UCSD-AML1 (cell line): ENCODE measurements around the gene NEK7.

ENCODE experiments used
- DNase-seq: peaks from one replicate; lab custom pipeline; 2025; ENCODE audit not compliant: unreplicated experiment; lab: John Stamatoyannopoulos, UW

Gene NEK7

DNA sequence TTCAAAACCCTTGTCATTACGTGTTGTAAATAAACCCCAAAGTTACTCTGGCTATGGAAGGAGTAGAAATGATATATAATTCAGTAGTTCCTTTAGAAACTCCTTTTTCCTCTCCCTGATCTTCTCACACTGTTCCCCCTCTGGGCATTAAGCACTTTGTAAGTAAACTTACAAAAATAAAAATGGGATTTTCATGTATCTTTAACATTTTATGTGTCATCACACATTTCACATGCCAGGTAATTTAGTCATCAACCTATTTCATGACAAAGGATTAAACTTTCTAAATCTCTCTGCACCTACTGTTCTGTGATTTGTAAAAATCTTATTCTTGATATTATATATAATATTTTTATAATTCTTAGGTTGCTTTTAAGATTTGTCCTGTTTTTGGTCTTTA lies 176.9 kb downstream of the NEK7 start:
- DNase-seq = no peak

DNA sequence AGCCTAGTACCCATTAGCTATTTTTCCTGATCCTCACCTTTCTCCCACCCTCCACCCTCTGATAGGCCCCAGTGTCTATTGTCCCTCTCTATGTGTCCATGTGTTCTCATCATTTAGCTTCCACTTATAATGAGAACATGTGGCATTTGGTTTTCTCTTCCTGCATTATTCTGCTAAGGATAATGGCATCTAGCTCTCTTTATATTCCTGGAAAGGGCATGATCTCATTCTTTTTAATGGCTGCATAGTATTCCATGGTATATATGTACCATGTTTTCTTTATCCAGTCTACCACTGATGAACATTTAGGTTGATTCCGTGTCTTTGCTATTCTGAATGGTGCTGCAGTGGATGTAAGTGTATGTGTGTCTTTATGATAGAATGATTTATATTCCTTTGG lies 178.9 kb downstream of the NEK7 start:
- no peak for DNase-seq

GRCh38 chr1:198337886-198338285 lies 181.1 kb downstream of the NEK7 start:
- DNase-seq = no peak

- no peak for DNase-seq
Observed at GRCh38 chr1:198340139-198340538, 183.3 kb downstream of the NEK7 start.

DNA sequence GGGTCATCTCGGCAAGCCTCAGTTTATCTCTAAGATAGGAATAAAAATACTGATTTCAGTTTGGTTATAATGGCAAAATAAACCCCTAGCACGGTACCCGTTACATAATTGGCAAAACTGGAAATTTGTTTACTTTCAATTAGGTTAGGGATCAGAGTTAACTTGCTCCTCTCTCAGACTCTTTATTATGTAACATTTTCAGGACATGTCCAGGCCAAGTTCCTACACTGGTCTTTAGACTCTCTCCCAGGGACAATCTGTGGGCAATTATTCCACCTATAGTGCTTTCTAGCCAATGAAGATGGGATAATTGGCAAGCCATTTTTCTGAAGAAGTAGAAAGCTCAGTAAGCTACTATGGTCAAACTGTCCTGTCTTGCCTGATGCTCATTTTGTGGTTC lies 189.4 kb downstream of the NEK7 start:
- DNase-seq = no peak

GRCh38 chr1:198350456-198350855 lies 193.7 kb downstream of the NEK7 start:
- no peak for DNase-seq

DNA sequence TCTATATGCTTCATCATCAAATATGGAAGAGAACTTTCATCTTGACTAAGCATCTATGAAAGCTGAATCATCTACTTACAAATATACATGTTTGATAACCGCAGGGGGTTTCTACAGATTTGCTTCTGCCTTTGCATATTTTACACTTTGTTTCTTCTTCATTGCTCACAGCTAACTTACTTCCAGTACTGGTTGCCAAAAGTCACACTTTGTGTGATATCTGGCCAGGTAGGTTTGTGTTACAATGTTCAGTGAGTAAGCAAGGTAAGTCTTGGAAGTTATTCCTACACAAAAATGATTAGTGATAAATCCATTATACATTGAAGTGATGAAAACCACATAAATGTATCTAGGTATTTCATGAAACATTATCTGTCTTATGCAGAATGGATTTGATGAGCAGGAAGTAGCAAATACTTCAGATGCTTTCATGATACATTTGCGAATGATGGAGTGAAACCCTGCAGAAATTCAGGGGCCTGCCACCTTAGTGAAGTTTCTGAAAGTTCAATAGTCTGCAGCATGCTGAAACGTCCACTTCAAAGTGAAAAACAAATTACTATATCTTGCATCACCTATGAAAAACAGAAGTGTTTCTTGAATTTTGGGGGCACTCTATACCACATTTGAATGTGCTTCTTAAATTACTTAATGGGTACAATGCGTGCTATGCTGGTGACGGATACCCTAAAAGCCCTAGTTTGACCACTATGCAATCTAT lies 196.3 kb downstream of the NEK7 start:
- DNase-seq = no peak

DNA sequence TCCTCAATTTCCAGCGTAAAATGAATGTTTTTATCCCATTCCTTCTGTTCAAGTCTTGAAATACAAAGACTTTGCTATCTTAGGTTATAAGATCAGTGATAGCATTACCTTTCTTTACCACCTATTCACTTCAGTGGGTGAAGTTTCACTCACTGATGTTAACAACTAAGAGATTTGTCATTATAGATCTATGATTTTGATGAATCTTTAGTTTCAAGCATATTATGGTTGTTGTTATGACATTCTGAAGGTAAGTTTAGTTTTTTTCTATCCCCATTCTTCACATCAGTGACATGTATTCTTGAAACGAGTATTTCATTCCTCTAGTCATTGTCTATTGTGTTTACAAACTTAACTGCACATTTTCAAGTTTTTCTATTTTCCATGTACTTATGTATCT lies 201.1 kb downstream of the NEK7 start:
- no peak for DNase-seq

- DNase-seq = no peak
Observed at GRCh38 chr1:198359024-198359653, 202.3 kb downstream of the NEK7 start.

GRCh38 chr1:198360208-198360729 lies 203.5 kb downstream of the NEK7 start:
- no peak for DNase-seq

DNA sequence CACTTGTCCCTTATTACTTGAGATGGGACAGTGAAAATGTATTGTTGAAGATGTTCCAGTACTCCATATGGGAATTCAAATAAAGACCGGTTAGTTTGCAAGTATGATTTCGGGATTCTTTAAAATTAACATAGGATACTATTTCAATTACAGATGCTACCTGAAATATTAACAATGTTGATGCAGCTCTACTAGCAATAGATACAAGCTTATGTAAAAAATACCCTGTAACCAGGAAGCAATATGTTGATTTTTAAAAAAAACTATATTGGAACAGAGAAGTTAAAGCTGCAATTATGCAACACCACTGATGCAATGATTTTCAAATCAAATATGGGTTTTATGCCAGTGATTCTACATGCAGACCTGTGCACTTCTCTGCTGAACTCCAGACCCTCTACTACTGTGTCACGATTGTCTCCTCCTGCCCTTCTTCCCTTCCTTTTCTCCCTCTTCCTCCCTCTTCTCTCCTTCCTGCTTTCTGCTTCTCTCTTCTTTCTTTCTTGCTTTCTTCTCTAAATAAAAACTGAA lies 204.5 kb downstream of the NEK7 start:
- no peak for DNase-seq

GRCh38 chr1:198363625-198364151 lies 206.9 kb downstream of the NEK7 start:
- no peak for DNase-seq

DNA sequence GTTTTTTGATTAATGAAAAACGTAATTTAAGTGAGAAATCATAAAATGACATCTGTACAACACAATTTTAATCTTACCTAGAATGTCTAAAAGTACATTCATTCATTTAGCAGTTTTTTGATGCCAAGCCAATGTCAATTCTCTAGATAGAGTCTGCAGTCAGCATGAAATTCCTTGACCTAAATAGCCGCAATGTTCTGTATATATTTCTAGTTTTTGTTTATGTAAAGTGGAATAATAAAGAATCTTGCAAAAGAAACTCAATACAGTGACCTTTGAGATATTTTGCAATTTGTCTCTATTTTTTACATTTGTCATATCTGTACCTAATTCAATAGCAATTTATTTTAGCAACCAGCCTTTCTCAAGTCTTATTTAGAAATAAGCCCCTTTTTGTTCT lies 207.7 kb downstream of the NEK7 start:
- no peak for DNase-seq

DNA sequence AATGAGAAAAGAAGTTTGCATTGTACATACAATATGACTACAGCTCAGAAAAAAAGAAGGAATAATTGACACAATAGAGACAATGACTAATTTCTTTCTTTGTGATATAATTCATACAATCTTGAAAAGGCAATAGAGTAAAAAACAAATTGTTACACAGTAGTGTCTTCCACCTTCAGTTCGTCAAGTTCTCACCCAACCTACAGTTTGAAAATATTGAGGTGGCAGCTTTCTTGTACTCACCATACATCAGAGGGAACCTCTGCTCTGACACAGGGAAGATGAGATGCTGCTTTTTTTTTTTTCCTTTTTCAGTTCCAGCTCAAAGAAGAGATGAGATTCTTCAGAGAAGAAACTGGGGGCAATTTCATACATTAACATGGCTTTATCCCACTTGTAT lies 210.5 kb downstream of the NEK7 start:
- no peak for DNase-seq

DNA sequence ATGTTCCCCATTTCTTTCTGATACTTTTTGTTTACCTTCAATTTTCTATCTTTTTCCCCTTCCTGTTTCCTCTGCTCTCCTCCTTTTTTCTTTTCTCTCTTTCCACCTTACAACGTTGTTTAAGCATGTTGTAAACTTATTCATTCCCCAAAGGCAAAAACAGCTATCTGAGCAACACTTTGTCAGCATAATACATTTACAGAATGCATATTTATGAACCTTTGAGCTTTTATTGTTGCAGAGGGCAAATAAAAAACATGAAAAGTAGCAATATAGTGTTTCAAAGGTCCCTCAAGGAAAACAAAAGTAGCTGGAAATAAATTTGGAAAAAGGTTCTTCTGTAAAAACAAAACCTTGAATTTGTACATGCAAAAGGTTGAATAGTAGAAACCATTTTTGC lies 214.2 kb downstream of the NEK7 start:
- DNase-seq = no peak
